ENCODE results near the gene CXCL5. TPM values are rescaled to one million over a fixed set of nuclear protein-coding genes. Genes with fewer than 3 reads are reported as not detected.

Gene CXCL5
- total and polyA plus RNA-seq, 2 of the 4 experiments (the other 2 are of a cell fraction): 0.14 TPM; not detected in 1

DNA sequence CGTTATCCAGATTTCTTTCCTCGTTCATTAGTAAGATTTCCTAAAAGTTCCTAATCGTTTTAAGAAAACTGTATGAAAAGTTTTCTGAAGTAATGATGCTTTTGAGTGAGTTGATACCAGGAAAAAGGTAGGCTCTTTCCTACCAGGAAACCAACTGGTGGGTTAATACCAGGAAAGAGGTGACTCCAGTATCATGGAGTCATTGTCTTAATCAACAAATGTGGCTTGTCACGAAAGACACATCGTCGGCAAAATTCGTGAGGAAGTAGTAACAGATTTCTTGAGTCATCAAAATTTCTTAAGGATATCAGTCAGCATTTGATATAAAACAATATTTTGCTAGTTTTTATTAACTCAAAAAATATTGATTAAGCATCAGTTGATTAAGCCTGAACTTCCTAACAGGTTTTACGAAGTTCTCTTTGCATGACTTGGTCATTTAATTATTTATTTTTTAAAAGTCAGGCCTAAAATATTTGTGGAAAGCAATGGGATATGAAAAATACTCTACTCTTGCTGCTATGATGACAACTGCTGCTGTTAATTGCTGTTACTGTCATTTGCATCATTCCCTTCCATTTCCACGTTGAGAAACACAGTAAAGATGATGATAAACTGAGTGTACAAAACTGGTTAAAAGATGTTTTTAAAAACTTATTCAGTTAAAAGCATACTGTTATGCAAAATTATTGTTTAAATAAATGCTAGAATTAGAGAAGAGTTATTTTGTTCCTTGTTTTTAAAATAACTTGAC is 7.3 kb downstream of the CXCL5 start:
- Histone ChIP-seq H2BK20ac (ENCODE audit: low read depth, low read length) (no peak overlapping the region), H3K4me2 (ENCODE audit: low read depth, low read length) (no peak overlapping the region), H3K14ac (replicated peaks; ENCODE audit: low read depth, low read length) (no peak overlapping the region), H2BK120ac (ENCODE audit: low read depth, low read length) (no peak overlapping the region), H4K5ac (ENCODE audit: low read depth, low read length) (no peak overlapping the region), H3K56ac (ENCODE audit: extremely low read depth, insufficient read depth, low read length) (no peak overlapping the region), H3K9me1 (ENCODE audit: insufficient read depth, low read length) (no peaks in the 10 kb centered on the region; the same call in 1 of the 2 replicates), H3K4ac (ENCODE audit: low read depth, low read length) (no peak overlapping the region), H2BK15ac (ENCODE audit: low read depth, low read length) (no peak overlapping the region), H3K9me3 (ENCODE audit: control insufficient read depth, insufficient read depth, low read length) (no peaks in the 10 kb centered on the region), H2BK5ac (ENCODE audit: low read depth, low read length, poor library complexity, severe bottlenecking) (no peak overlapping the region), H3K27ac (ENCODE audit: insufficient read depth, low read length) (no peak overlapping the region), H3K4me1 (ENCODE audit: control insufficient read depth, insufficient read depth, low read length) (no peaks in the 10 kb centered on the region), H4K91ac (ENCODE audit: insufficient read depth, low read depth, low read length) (no peak overlapping the region), H3K36me3 (ENCODE audit: control insufficient read depth, insufficient read depth, low read length) (no peaks in the 10 kb centered on the region), H3K79me1 (ENCODE audit: low read depth in 1 of 2, low read length in 2 of 2) (no peaks in the 10 kb centered on the region), H3K27me3 (ENCODE audit: control insufficient read depth, insufficient read depth, low read length) (peaks cover 10% of the 10 kb centered on the region), H2AK5ac (ENCODE audit: low read depth, low read length) (no peak overlapping the region), H3K9ac (ENCODE audit: low read depth, low read length) (no peak overlapping the region), H3K4me3 (ENCODE audit: insufficient read depth, low read depth, low read length) (no peak overlapping the region), H2AK9ac (replicated peaks; ENCODE audit: low read depth, low read length, poor library complexity) (no peak overlapping the region), H3K23ac (ENCODE audit: low read depth, low read length) (no peak overlapping the region), H4K8ac (ENCODE audit: low read depth in 2 of 2, low read length in 2 of 2) (no peak overlapping the region), H3K18ac (ENCODE audit: low read depth, low read length) (no peak overlapping the region), H2AFZ (replicated peaks; ENCODE audit: low read length, poor library complexity) (no peak overlapping the region), H4K20me1 (ENCODE audit: insufficient read depth, low read length) (no peaks in the 10 kb centered on the region)
- ChIA-PET CTCF (no interaction called here), POLR2A (ENCODE audit: unreplicated experiment) (no interaction called here)
- no CpG with 5 or more reads among the region's 9 CpGs for WGBS, 2 experiments (ENCODE audit: extremely low coverage in 2 of 2, insufficient read length in 1 of 2)
- dilution Hi-C loops (cut with HindIII; ENCODE audit: low sequenced_read_pairs, unreplicated experiment): no loop called here
- intact Hi-C loops (cut with micrococcal nuclease): no loop called here
- BruUV-seq (replicated peaks): no TSS peak
- TF ChIP-seq POLR2A (IDR thresholded peaks at IDR 0.05; ENCODE audit: low read depth, low read length): no peak
- TF ChIP-seq MAFK (IDR thresholded peaks at IDR 0.05; ENCODE audit: low read depth, low read length): peak; percentile 68
- TF ChIP-seq, protein P1, sequence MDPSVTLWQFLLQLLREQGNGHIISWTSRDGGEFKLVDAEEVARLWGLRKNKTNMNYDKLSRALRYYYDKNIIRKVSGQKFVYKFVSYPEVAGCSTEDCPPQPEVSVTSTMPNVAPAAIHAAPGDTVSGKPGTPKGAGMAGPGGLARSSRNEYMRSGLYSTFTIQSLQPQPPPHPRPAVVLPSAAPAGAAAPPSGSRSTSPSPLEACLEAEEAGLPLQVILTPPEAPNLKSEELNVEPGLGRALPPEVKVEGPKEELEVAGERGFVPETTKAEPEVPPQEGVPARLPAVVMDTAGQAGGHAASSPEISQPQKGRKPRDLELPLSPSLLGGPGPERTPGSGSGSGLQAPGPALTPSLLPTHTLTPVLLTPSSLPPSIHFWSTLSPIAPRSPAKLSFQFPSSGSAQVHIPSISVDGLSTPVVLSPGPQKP (IDR thresholded peaks at IDR 0.05; ENCODE audit: borderline replicate concordance, low read depth, low read length): no peak
- ATAC-seq (ENCODE audit: low read depth): no peak
- no peak for DNase-seq
- in situ Hi-C loops (cut with MboI; ENCODE audit: low sequenced_read_pairs): no loop called here
